ENCODE data around the gene AGAP6.
"Not testable (repeated sequence)": the region's sequence is repeated elsewhere in the genome, so short reads cannot be mapped to it uniquely, and the experiment has no call there.

GRCh38 chr10:50019279-50019678 is 31.1 kb downstream of the AGAP6 start:
- not testable (repeated sequence) for TF ChIP-seq PATZ1 (CRISPR knock-in tag; IDR thresholded peaks at IDR 0.05; ENCODE audit: borderline replicate concordance); CREB5 (CRISPR knock-in tag; IDR thresholded peaks at IDR 0.05; ENCODE audit: low read depth); BACH2 (CRISPR knock-in tag; IDR thresholded peaks at IDR 0.05; ENCODE audit: borderline replicate concordance); ARNTL (CRISPR knock-in tag; IDR thresholded peaks at IDR 0.05; ENCODE audit: borderline replicate concordance, low read depth); ZC3H10 (CRISPR knock-in tag; IDR thresholded peaks at IDR 0.05); TSHZ2 (CRISPR knock-in tag; IDR thresholded peaks at IDR 0.05); ZNF8 (CRISPR knock-in tag; IDR thresholded peaks at IDR 0.05); SNAI2 (CRISPR knock-in tag; IDR thresholded peaks at IDR 0.05); GLIS3 (CRISPR knock-in tag; IDR thresholded peaks at IDR 0.05); POU6F1 (CRISPR knock-in tag; IDR thresholded peaks at IDR 0.05; ENCODE audit: borderline replicate concordance, low read depth); ZNF565 (CRISPR knock-in tag; conservative IDR thresholded peaks at IDR 0.05; ENCODE audit: low read depth)

All from SK-N-SH treated with all-trans-retinoic acid at 6 μM for 48 hours (cell line).